Stimulated activated CD4-positive, alpha-beta T cell treated with anti-CD3 and anti-CD28 coated beads, TNF-alpha, amount 100 ng/mL, for 24 hours (primary cell): Measurements from ENCODE around the gene DTWD2.
"Not testable (repeated sequence)": the region's sequence is repeated elsewhere in the genome, so short reads cannot be mapped to it uniquely, and the experiment has no call there.

ENCODE experiments used
- DNase-seq, 3 experiments: peaks; one replicate each; pipeline ENCODE4 v3.0.0-alpha.2; 2020; ENCODE audit warnings: low read depth in 3 of 3

DTWD2 gene

GRCh38 chr5:118987988-118988865 is at the start of gene DTWD2:
DTWD2 (minus strand) TSS chr5:118988547; CDS start chr5:118988511, 36 bp downstream.
- peak; percentile 80 to 93 (median 88) for DNase-seq

GRCh38 chr5:119037496-119038215 is 49.3 kb upstream of the DTWD2 start:
- DNase-seq = no peak

- no peak for DNase-seq
Observed at GRCh38 chr5:119036101-119036762, 47.9 kb upstream of the DTWD2 start.

GRCh38 chr5:119033135-119033534 is 44.8 kb upstream of the DTWD2 start:
- no peak for DNase-seq

- no peak for DNase-seq
Observed at GRCh38 chr5:119032656-119033055, 44.3 kb upstream of the DTWD2 start.

GRCh38 chr5:119031905-119032304 is 43.6 kb upstream of the DTWD2 start:
- peak in 1 of 3 experiments; percentile 21 for DNase-seq

GRCh38 chr5:119031011-119031886 is 42.9 kb upstream of the DTWD2 start:
- no peak for DNase-seq

- no peak for DNase-seq
Observed at GRCh38 chr5:119028575-119028974, 40.2 kb upstream of the DTWD2 start.

- no peak for DNase-seq
Observed at GRCh38 chr5:119022773-119023172, 34.4 kb upstream of the DTWD2 start.

- DNase-seq = no peak
Observed at GRCh38 chr5:119022017-119022745, 33.8 kb upstream of the DTWD2 start.

- DNase-seq = no peak
Observed at GRCh38 chr5:119021149-119021732, 32.9 kb upstream of the DTWD2 start.

GRCh38 chr5:119019949-119020348 is 31.6 kb upstream of the DTWD2 start:
- DNase-seq = no peak

GRCh38 chr5:119019501-119019900 is 31.2 kb upstream of the DTWD2 start:
- DNase-seq = no peak

- no peak for DNase-seq
Observed at GRCh38 chr5:119017994-119018393, 29.6 kb upstream of the DTWD2 start.

GRCh38 chr5:119016125-119016774 is 27.9 kb upstream of the DTWD2 start:
- no peak for DNase-seq

GRCh38 chr5:119011186-119011585 is 22.8 kb upstream of the DTWD2 start:
- DNase-seq = no peak

- DNase-seq = no peak
Observed at GRCh38 chr5:119010206-119010605, 21.9 kb upstream of the DTWD2 start.

GRCh38 chr5:119009131-119009530 is 20.8 kb upstream of the DTWD2 start:
- no peak for DNase-seq

- DNase-seq = no peak
Observed at GRCh38 chr5:118999696-119000095, 11.3 kb upstream of the DTWD2 start.

- not testable (repeated sequence) for DNase-seq
Observed at GRCh38 chr5:118998861-118999260, 10.5 kb upstream of the DTWD2 start.
